Left lung (tissue), 10 donors: ENCODE measurements around the gene EXOC2. TPM values are rescaled to one million over a fixed set of nuclear protein-coding genes. Genes with fewer than 3 reads are reported as not detected.

Experiments
- ATAC-seq: fragments of 200-7000 bp; cut with Tn5 transposase; one replicate; pipeline ENCODE4 v1.9.1; 2020; ENCODE audit warnings: moderate library complexity
- DNase-seq, 4 donors: peaks; one replicate each; pipeline ENCODE4 v3.0.0-alpha.2; 2013 to 2020
- H3K27ac ChIP-seq, 2 donors: fragments of 200-600 bp; sonication (generic) in 1 of 2; one replicate each; pipeline versions ENCODE4 v1.5.0 to v1.8.0; 2020 to 2021
- H3K27me3 ChIP-seq, 2 donors: fragments of 200-600 bp; sonication (generic) in 1 of 2; one replicate each; pipeline versions ENCODE4 v1.5.0 to v1.8.0; 2020 to 2021
- H3K36me3 ChIP-seq, 2 donors: fragments of 200-600 bp; sonication (generic) in 1 of 2; one replicate each; pipeline versions ENCODE4 v1.5.0 to v1.8.0; 2020 to 2021
- H3K4me1 ChIP-seq, 2 donors: fragments of 200-600 bp; one replicate each; pipeline ENCODE4 v1.8.0; 2021
- H3K4me3 ChIP-seq, 2 donors: fragments of 200-600 bp; sonication (generic) in 1 of 2; one replicate each; pipeline versions ENCODE4 v1.5.0 to v1.8.0; 2020 to 2021; ENCODE audit warnings: mild to moderate bottlenecking in 1 of 2
- H3K9me3 ChIP-seq, 2 donors: fragments of 200-600 bp; sonication (generic) in 1 of 2; one replicate each; pipeline versions ENCODE4 v1.5.0 to v1.8.0; 2020 to 2021
- intact Hi-C, 2 donors: fragments of 100-400 bp; cut with DNase I; formaldehyde crosslinking; loops; one replicate each; pipeline versions ENCODE4 v1.11.2 to v1.14.2; 2022
- polyA plus RNA-seq, 6 donors: library from polyadenylated mRNA; unstranded; fragments of 120-200 nt; gene quantifications; one replicate each; pipeline ENCODE4 v1.2.1, GENCODE V29; 2013; ENCODE audit not compliant: insufficient read length in 6 of 6
- total RNA-seq, 2 donors: library from RNA; stranded (reverse); fragmentation: NEBNext Ultra II Directional; extraction: Animal tissue kit (Norgen Biotek cat#: 25700); gene quantifications; one replicate each; pipeline ENCODE4 v1.2.1, GENCODE V29; 2021
- TF ChIP-seq, protein P1 (sequence below), 2 donors: fragments of 200-600 bp; sonication (generic) in 1 of 2; IDR thresholded peaks; one replicate each; pipeline versions ENCODE4 v1.5.0 to v1.8.0; 2021; ENCODE audit warnings: antibody characterized with exemption in 2 of 2
- donor health status: DM: no; HTN: yes; CAD: no.
- donor health status: DM: no; HTN: no; CAD: no.

EXOC2 gene
- total and polyA plus RNA-seq, 8 donors = 19.8 to 30.4 (median 28.4) TPM

DNA sequence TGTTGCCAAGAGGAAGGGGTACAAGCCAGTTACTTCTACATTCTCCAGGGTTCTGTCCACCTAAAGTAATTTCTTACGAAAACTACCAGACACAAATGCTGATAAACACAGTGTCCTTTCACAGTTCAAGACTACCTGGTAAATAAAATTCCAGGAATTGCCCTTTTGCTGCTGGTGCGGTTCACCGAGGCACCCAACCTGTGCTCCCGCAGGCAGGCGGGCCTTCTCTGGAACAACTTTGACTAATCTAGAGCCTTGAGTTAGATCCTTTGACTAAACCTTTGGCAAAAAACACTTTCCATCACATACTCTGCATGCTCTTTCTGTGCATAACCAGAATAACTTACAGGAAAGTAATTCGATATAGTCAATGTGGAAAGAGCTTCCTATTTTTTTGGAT, 143.0 kb downstream of the EXOC2 start:
- H3K4me1 ChIP-seq = no peaks in the 10 kb centered on the region
- no peak overlapping the region for H3K27ac ChIP-seq
- H3K4me3 ChIP-seq = no peak overlapping the region
- ATAC-seq (no peak), DNase-seq (no peak)
- TF ChIP-seq, protein P1, sequence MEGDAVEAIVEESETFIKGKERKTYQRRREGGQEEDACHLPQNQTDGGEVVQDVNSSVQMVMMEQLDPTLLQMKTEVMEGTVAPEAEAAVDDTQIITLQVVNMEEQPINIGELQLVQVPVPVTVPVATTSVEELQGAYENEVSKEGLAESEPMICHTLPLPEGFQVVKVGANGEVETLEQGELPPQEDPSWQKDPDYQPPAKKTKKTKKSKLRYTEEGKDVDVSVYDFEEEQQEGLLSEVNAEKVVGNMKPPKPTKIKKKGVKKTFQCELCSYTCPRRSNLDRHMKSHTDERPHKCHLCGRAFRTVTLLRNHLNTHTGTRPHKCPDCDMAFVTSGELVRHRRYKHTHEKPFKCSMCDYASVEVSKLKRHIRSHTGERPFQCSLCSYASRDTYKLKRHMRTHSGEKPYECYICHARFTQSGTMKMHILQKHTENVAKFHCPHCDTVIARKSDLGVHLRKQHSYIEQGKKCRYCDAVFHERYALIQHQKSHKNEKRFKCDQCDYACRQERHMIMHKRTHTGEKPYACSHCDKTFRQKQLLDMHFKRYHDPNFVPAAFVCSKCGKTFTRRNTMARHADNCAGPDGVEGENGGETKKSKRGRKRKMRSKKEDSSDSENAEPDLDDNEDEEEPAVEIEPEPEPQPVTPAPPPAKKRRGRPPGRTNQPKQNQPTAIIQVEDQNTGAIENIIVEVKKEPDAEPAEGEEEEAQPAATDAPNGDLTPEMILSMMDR (IDR thresholded peaks at IDR 0.05) = no peak
- no peaks in the 10 kb centered on the region for H3K9me3 ChIP-seq
- peaks cover 0 to 27% of the 10 kb centered on the region in 2 donors for H3K36me3 ChIP-seq
- intact Hi-C loops = no loop called here
- H3K27me3 ChIP-seq = no peaks in the 10 kb centered on the region

DNA sequence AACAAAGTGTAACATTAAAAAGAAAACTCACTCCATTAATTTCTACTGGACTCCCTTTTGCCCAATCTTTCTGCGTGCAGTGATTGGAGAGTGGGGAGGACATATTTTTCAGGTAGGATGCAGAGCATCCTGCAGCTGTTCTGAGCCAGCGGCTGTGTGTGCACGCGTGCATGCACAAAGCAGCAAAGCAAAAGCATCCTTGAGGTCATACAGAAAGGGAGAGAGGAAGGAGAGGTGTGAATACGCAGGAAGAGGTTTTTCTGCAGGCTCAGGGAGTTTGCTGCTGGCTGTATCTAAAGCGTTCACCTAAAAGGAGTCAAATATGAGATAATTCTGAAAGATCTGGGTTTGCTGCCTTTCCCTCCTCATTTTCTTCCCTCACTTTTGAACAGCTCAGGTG, 144.4 kb downstream of the EXOC2 start:
- Histone ChIP-seq H3K4me3 (no peak overlapping the region), H3K4me1 (no peaks in the 10 kb centered on the region), H3K36me3 (peaks cover 0 to 24% of the 10 kb centered on the region in 2 donors), H3K27ac (no peak overlapping the region), H3K27me3 (no peaks in the 10 kb centered on the region), H3K9me3 (no peaks in the 10 kb centered on the region)
- ATAC-seq (no peak), DNase-seq (no peak)
- intact Hi-C loops = no loop called here
- TF ChIP-seq, protein P1 (IDR thresholded peaks at IDR 0.05) = no peak

DNA sequence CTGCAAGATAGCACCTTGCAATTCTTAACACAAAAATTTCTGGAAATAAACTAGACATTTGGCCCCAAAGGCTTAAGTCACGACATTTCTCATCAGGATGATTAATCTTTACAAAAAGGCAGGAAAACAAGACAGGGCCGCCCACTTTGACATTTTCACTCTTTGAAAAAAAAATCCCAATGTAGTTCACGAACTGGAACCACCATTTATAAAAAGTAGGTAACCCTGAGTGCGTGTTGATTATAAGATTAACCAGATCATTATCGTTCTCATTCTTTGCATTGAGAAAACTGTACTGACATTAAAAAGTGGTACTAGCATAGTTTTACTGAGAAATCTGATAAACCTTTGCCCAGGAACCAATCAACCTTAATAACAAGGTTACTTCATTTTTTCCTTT, 144.8 kb downstream of the EXOC2 start:
- Histone ChIP-seq H3K36me3 (peaks cover 0 to 26% of the 10 kb centered on the region in 2 donors), H3K9me3 (no peaks in the 10 kb centered on the region), H3K4me3 (no peak overlapping the region), H3K27ac (no peak overlapping the region), H3K4me1 (no peaks in the 10 kb centered on the region), H3K27me3 (no peaks in the 10 kb centered on the region)
- intact Hi-C loops = no loop called here
- ATAC-seq = no peak
- TF ChIP-seq, protein P1 (IDR thresholded peaks at IDR 0.05) = no peak
- DNase-seq = no peak

DNA sequence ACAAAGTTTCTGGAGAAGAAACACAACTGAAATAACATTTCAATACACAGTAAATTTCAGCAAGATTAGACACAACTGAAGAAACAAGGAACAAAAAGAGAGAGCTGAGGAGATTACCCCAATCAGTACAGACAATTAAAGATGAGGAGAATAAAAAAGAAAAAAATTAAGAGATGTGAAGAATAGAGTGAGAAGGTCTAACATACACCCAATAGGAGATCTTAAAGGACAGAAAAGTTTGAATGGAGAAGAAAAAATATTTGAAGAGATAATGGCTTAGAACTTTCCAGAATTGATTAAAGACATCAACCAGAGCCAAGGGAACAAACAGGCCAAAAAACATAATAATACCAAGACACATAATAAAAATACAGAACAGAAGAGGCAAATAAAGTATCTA, 152.4 kb downstream of the EXOC2 start:
- no peak overlapping the region for H3K27ac ChIP-seq
- H3K4me1 ChIP-seq = no peaks in the 10 kb centered on the region
- ATAC-seq (no peak), DNase-seq (no peak)
- peaks cover 0 to 43% of the 10 kb centered on the region in 2 donors for H3K36me3 ChIP-seq
- TF ChIP-seq, protein P1 (IDR thresholded peaks at IDR 0.05) = no peak
- H3K9me3 ChIP-seq = peaks cover 0 to 16% of the 10 kb centered on the region in 2 donors
- no peaks in the 10 kb centered on the region for H3K27me3 ChIP-seq
- intact Hi-C loops = no loop called here
- no peak overlapping the region for H3K4me3 ChIP-seq

DNA sequence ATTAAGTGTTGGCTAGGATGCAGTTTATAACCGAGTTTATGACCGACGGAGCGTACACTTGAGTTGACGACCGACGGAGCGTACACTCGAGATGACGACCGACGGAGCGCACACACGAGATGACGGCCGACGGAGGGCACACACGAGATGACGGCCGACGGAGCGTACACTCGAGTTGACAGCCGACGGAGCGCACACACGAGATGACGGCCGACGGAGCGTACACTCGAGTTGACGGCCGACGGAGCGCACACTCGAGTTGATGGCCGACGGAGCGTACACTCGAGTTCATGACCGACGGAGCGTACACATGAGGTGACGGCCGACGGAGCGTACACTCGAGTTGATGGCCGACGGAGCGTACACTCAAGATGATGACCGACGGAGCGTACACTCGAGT, 155.8 kb downstream of the EXOC2 start:
- H3K27ac ChIP-seq = no peak overlapping the region
- TF ChIP-seq, protein P1 (IDR thresholded peaks at IDR 0.05) = no peak
- DNase-seq = no peak
- intact Hi-C loops = no loop called here
- ATAC-seq = no peak
- peaks cover 0 to 26% of the 10 kb centered on the region in 2 donors for H3K36me3 ChIP-seq
- H3K4me3 ChIP-seq = no peak overlapping the region
- no peaks in the 10 kb centered on the region for H3K4me1 ChIP-seq
- H3K9me3 ChIP-seq = peaks cover 0 to 16% of the 10 kb centered on the region in 2 donors
- no peaks in the 10 kb centered on the region for H3K27me3 ChIP-seq
